BJ (cell line): ENCODE data around the gene ZNF8. TPM values are rescaled to one million over a fixed set of nuclear protein-coding genes. Genes with fewer than 3 reads are reported as not detected.

Experiments used
- CTCF ChIA-PET: fragments of 350-600 bp; formaldehyde crosslinking; extraction: SDS; loops from one replicate; lab custom pipeline; 2021; ENCODE audit warnings: antibody characterized with exemption, inconsistent platforms; lab: Yijun Ruan, JAX
- POLR2A ChIA-PET: fragments of 300-600 bp; sonication (Branson Sonifier 250); formaldehyde crosslinking; extraction: SDS; loops from one replicate; lab custom pipeline; 2021; ENCODE audit warnings: antibody characterized with exemption; lab: Charles Lee
- DNase-seq: peaks from one replicate; pipeline ENCODE4 v3.0.0-alpha.2; 2011; ENCODE audit warnings: low read depth
- H3K27me3 ChIP-seq: 2 replicates; pipeline ENCODE4 v1.6.0; 2011; ENCODE audit warnings: low read length; ENCODE audit not compliant: control insufficient read depth, insufficient read depth
- H3K36me3 ChIP-seq: 2 replicates; pipeline ENCODE4 v1.5.1; 2011; ENCODE audit warnings: low read length; ENCODE audit not compliant: control insufficient read depth, insufficient read depth
- H3K4me3 ChIP-seq: 2 replicates; pipeline ENCODE4 v1.5.1; 2011; ENCODE audit warnings: low read depth, mild to moderate bottlenecking, control low read depth, low read length
- polyA plus RNA-seq: library from polyadenylated mRNA; depleted of rRNA; stranded (reverse); fragments of >200 nt; gene quantifications from 2 replicates; pipeline ENCODE4 v1.2.3, GENCODE V29; 2011
- TF ChIP-seq, protein P1 (sequence below): IDR thresholded peaks from 2 replicates; pipeline ENCODE4 v1.5.1; 2011; ENCODE audit warnings: low read depth, mild to moderate bottlenecking, control low read depth, inconsistent platforms, low read length, moderate library complexity; ENCODE audit not compliant: insufficient read depth

Gene ZNF8
- polyA plus RNA-seq, 1 experiment, result 2.1 TPM

DNA sequence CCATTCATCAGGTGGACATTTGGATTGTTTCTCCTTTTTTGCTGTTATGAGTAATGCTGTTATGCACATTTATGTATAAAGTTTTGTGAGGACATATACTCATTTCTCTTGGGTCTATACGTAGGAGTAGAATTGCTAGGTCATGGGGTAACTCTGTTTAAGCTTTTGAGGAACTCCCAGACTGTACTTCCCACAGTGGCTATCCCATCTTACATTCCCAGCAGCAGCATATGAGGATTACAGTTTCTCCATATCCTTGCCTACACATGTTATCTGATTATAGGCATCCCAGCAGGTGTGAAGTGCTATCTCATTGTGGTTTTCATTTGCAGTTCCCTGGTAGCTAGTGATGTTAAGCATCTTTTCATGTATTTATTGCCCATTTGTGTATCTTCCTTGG, 53.9 kb downstream of the ZNF8 start:
- CTCF ChIA-PET, result interaction anchor here (2.8 kb wide), 1 partner anchor 13 kb away, joined by 7 read pairs; no protein-coding TSS in a partner anchor
- H3K36me3 ChIP-seq, result peaks cover 5% of the 10 kb centered on the region
- H3K27me3 ChIP-seq, result no peaks in the 10 kb centered on the region
- POLR2A ChIA-PET, result no interaction called here
- no peak for DNase-seq
- no peak overlapping the region for H3K4me3 ChIP-seq
- TF ChIP-seq, protein P1, sequence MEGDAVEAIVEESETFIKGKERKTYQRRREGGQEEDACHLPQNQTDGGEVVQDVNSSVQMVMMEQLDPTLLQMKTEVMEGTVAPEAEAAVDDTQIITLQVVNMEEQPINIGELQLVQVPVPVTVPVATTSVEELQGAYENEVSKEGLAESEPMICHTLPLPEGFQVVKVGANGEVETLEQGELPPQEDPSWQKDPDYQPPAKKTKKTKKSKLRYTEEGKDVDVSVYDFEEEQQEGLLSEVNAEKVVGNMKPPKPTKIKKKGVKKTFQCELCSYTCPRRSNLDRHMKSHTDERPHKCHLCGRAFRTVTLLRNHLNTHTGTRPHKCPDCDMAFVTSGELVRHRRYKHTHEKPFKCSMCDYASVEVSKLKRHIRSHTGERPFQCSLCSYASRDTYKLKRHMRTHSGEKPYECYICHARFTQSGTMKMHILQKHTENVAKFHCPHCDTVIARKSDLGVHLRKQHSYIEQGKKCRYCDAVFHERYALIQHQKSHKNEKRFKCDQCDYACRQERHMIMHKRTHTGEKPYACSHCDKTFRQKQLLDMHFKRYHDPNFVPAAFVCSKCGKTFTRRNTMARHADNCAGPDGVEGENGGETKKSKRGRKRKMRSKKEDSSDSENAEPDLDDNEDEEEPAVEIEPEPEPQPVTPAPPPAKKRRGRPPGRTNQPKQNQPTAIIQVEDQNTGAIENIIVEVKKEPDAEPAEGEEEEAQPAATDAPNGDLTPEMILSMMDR, result no peak

DNA sequence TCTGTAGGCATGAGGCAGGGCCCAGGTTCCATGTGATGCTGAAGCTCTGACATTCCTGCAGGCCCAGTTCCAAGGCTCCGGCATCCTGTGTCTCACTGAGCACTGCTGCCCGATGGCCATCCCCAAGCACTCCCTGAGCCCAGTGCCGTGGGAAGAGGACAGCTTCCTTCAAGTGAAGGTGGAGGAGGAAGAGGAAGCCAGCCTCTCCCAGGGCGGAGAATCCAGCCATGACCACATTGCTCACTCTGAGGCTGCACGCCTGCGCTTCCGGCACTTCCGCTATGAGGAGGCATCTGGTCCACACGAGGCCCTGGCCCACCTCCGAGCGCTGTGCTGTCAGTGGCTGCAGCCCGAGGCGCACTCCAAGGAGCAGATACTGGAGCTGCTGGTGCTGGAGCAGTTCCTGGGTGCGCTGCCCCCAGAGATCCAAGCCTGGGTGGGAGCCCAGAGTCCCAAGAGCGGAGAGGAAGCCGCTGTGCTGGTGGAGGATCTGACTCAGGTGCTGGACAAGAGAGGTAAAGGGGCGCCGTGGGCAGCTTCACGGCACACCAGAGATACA, 56.0 kb downstream of the ZNF8 start:
- Histone ChIP-seq H3K27me3 (no peaks in the 10 kb centered on the region), H3K4me3 (no peak overlapping the region), H3K36me3 (peaks cover 22% of the 10 kb centered on the region)
- ChIA-PET CTCF (interaction anchor here (2.8 kb wide), 1 partner anchor 11 kb away, joined by 7 read pairs; no protein-coding TSS in a partner anchor), POLR2A (no interaction called here)
- TF ChIP-seq, protein P1, result no peak
- DNase-seq, result no peak

DNA sequence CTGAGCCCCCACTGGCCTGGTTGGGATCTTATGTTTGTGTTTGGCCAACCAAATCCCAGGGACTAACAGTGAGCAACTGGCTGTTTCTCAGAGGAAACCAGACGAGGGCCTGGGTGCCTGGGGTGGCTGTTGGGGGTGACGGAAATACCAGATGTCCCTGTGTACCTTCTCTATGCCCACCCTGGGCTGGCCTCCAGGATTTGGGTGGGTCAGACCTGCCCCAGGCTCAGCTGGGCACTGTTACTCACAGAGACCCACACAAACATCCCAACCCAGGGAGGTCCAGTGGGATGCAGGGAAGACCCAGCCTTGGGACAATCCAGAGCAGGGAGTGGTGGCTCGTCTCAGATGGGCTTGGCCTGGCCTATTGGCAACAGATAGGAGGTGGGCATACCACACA, 56.9 kb downstream of the ZNF8 start:
- POLR2A ChIA-PET, result no interaction called here
- H3K27me3 ChIP-seq, result no peaks in the 10 kb centered on the region
- TF ChIP-seq, protein P1, result no peak
- H3K36me3 ChIP-seq, result peaks cover 22% of the 10 kb centered on the region
- no peak overlapping the region for H3K4me3 ChIP-seq
- no peak for DNase-seq
- CTCF ChIA-PET, result interaction anchor here (2.8 kb wide), 1 partner anchor 10 kb away, joined by 7 read pairs; no protein-coding TSS in a partner anchor

DNA sequence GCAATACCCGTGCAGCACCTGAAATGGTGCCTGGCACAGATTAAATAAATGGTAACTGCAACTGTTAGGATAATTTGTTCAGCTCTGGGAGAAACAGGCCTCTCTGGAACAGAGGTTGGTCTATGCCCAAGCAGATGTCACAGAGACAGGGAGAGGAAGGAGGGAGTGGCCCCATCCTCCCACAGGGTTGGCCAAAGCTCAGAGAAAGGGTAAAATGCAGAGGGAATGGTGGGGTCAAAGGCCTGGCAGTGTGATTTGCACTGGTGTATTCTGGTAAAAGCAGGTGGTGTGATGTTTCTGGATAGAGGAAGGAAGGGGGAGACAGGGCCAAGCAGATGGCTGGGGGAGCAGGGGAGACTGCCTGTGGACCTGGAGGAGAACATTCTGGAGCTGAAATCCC, 57.5 kb downstream of the ZNF8 start:
- DNase-seq, result no peak
- TF ChIP-seq, protein P1, result no peak
- Histone ChIP-seq H3K27me3 (no peaks in the 10 kb centered on the region), H3K36me3 (peaks cover 24% of the 10 kb centered on the region), H3K4me3 (no peak overlapping the region)
- ChIA-PET CTCF (no interaction called here), POLR2A (no interaction called here)

DNA sequence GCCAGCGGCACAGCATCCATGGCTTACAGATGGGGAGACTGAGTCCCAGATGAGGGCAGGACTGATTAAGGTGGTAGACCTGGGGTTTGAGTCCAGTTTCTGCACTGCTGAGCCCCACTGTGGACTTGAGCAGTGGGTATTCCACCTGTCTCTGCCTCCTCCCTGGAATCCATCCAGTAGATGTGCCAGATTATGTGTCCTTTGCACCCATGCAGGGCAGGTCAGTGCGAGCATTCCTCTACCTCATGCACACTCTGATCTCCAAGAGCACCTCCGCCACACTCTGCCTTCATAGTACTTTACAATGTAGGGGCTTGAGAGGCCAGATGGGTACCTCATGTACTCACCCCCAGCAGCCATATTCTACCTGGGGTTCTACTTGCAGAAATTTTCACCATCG, 58.1 kb downstream of the ZNF8 start:
- H3K36me3 ChIP-seq, result peaks cover 25% of the 10 kb centered on the region
- no peak for DNase-seq
- CTCF ChIA-PET, result no interaction called here
- no peak overlapping the region for H3K4me3 ChIP-seq
- H3K27me3 ChIP-seq, result no peaks in the 10 kb centered on the region
- TF ChIP-seq, protein P1, result no peak
- POLR2A ChIA-PET, result no interaction called here
